HepG2 (cell line): Measurements from ENCODE around the gene GBA2. TPM values are rescaled to one million over a fixed set of nuclear protein-coding genes. Genes with fewer than 3 reads are reported as not detected.

Source experiments
- ATAC-seq: fragments of 200-7000 bp; cut with Tn5 transposase; 3 replicates; pipeline ENCODE4 v1.9.1; 2020; ENCODE audit warnings: mild to moderate bottlenecking, moderate library complexity
- BruUV-seq: library from RNA; stranded (reverse); fragments of 400-500 nt; replicated peaks from 2 replicates; lab custom pipeline; 2021; lab: Mats Ljungman, UMichigan
- CTCF ChIA-PET: fragments of 300-600 bp; formaldehyde crosslinking; extraction: SDS; loops from one replicate; lab custom pipeline; 2021; ENCODE audit warnings: low total read pairs, inconsistent platforms, low intra/inter-chr PET ratio; lab: Yijun Ruan, JAX
- POLR2A ChIA-PET: fragments of 350-600 bp; sonication (Branson Sonifier 250); formaldehyde crosslinking; loops from one replicate; lab custom pipeline; 2020; ENCODE audit warnings: antibody characterized with exemption, inconsistent platforms; lab: Yijun Ruan, JAX
- DNase-seq: peaks from one replicate; pipeline ENCODE4 v3.0.0-alpha.2; 2015; ENCODE audit warnings: low spot score
- FAIRE-seq: peaks from 3 replicates; lab custom pipeline; 2011; peaks lifted over from hg19 to GRCh38; lab: Jason Lieb, UNC
- H2AFZ ChIP-seq: one replicate; pipeline ENCODE4 v1.6.1; 2011; ENCODE audit warnings: low read length, inconsistent platforms
- H3K27ac ChIP-seq: fragments of 300-600 bp; 3 replicates; pipeline ENCODE4 v1.8.0; 2011; ENCODE audit warnings: mixed run types, mild to moderate bottlenecking, mixed read lengths, low read length, inconsistent platforms; ENCODE audit not compliant: insufficient read depth; ENCODE audit errors: extremely low read length
- H3K27me3 ChIP-seq, 2 experiments: fragments of 200-600 bp in 1 of 2; 2 replicates in 1 of 2; 3 replicates in 1 of 2; pipeline versions ENCODE4 v1.6.0 to v1.8.0; 2011; ENCODE audit warnings: low read length in 2 of 2, mild to moderate bottlenecking in 2 of 2, moderate library complexity in 2 of 2, inconsistent platforms in 1 of 2; ENCODE audit not compliant: insufficient read depth in 2 of 2, control insufficient read depth in 1 of 2
- H3K36me3 ChIP-seq, 2 experiments: fragments of 200-600 bp in 1 of 2; replicated peaks in 1 of 2; 2 replicates in 1 of 2; 3 replicates in 1 of 2; pipeline versions ENCODE4 v1.5.1 to v1.8.0; 2011; ENCODE audit warnings: low read length in 2 of 2, inconsistent platforms in 1 of 2; ENCODE audit not compliant: insufficient read depth in 2 of 2, control insufficient read depth in 1 of 2
- H3K4me1 ChIP-seq: 2 replicates; pipeline ENCODE4 v1.5.1; 2012; ENCODE audit warnings: low read length, inconsistent platforms; ENCODE audit not compliant: insufficient read depth
- H3K4me2 ChIP-seq: 2 replicates; pipeline ENCODE4 v1.6.0; 2011; ENCODE audit warnings: low read depth, low read length, inconsistent platforms
- H3K4me3 ChIP-seq, 3 experiments: fragments of 200-600 bp in 1 of 3; sonication (generic), shearing (Covaris generic) in 1 of 3; replicated peaks in 1 of 3; 2 replicates each; pipeline ENCODE4 v1.5.1; 2011 to 2016; ENCODE audit warnings: low read length in 3 of 3, inconsistent platforms in 2 of 3, low read depth in 2 of 3, mild to moderate bottlenecking in 2 of 3, control low read depth in 1 of 3, mixed read lengths in 1 of 3; ENCODE audit not compliant: insufficient read depth in 1 of 3
- H3K79me2 ChIP-seq: one replicate; pipeline ENCODE4 v1.6.1; 2011; ENCODE audit warnings: low read length, inconsistent platforms; ENCODE audit not compliant: insufficient read depth
- H3K9ac ChIP-seq: 2 replicates; pipeline ENCODE4 v1.6.0; 2011; ENCODE audit warnings: mild to moderate bottlenecking, low read depth, low read length, inconsistent platforms; ENCODE audit not compliant: insufficient read depth
- H3K9me3 ChIP-seq: 2 replicates; pipeline ENCODE4 v1.5.1; 2012; ENCODE audit warnings: mild to moderate bottlenecking, low read length
- H4K20me1 ChIP-seq: 2 replicates; pipeline ENCODE4 v1.6.0; 2011; ENCODE audit warnings: inconsistent platforms, mild to moderate bottlenecking, low read length, moderate library complexity; ENCODE audit not compliant: insufficient read depth
- EEA1 ChIP-seq: sonication (generic); formaldehyde crosslinking; IDR thresholded peaks from 2 replicates; pipeline ENCODE4 v1.5.1; 2020; ENCODE audit warnings: mild to moderate bottlenecking, missing genetic modification reagents, borderline replicate concordance
- IKZF4 ChIP-seq: sonication (generic); formaldehyde crosslinking; IDR thresholded peaks from 2 replicates; pipeline ENCODE4 v1.5.1; 2020; ENCODE audit warnings: borderline replicate concordance, mild to moderate bottlenecking, low read depth, missing genetic modification reagents; ENCODE audit errors: not compliant biosample characterization
- MEIS1 ChIP-seq: sonication (generic); formaldehyde crosslinking; IDR thresholded peaks from 2 replicates; pipeline ENCODE4 v1.9.0; 2021; ENCODE audit warnings: mild to moderate bottlenecking, missing genetic modification reagents, moderate library complexity, borderline replicate concordance
- MXD4 ChIP-seq: IDR thresholded peaks from 2 replicates; pipeline ENCODE4 v1.6.1; 2016; ENCODE audit warnings: mild to moderate bottlenecking, missing biosample characterization, missing genetic modification reagents
- NFAT5 ChIP-seq: sonication (generic); formaldehyde crosslinking; IDR thresholded peaks from 2 replicates; pipeline ENCODE4 v1.4.0; 2020; ENCODE audit warnings: missing genetic modification reagents
- PCBP2 ChIP-seq: fragments of 200-400 bp; formaldehyde crosslinking; optimal IDR thresholded peaks from 2 replicates; pipeline ENCODE3; 2018; ENCODE audit warnings: low read length, low read depth; ENCODE audit not compliant: poor library complexity, severe bottlenecking
- SIN3B ChIP-seq: fragments of 150-350 bp; IDR thresholded peaks from 2 replicates; pipeline ENCODE4 v1.6.1; 2014; ENCODE audit warnings: low read length
- ZBTB14 ChIP-seq: sonication (generic); formaldehyde crosslinking; IDR thresholded peaks from 2 replicates; pipeline ENCODE4 v1.4.0; 2020; ENCODE audit warnings: missing genetic modification reagents
- ZNF275 ChIP-seq: sonication (generic); formaldehyde crosslinking; IDR thresholded peaks from 2 replicates; pipeline ENCODE4 v1.8.0; 2022; ENCODE audit warnings: missing genetic modification reagents, mild to moderate bottlenecking, inconsistent platforms, borderline replicate concordance
- ZNF547 ChIP-seq: sonication (generic); formaldehyde crosslinking; IDR thresholded peaks from 2 replicates; pipeline ENCODE4 v1.5.1; 2020; ENCODE audit warnings: mild to moderate bottlenecking, missing genetic modification reagents
- ZNF703 ChIP-seq: sonication (generic); formaldehyde crosslinking; IDR thresholded peaks from 2 replicates; pipeline ENCODE4 v1.5.1; 2020; ENCODE audit warnings: missing genetic modification reagents, mild to moderate bottlenecking, moderate library complexity, borderline replicate concordance
- WGBS: methylation state at CpG from one replicate; pipeline ENCODE4 v1.1.6; 2017; ENCODE audit warnings: low lambda C conversion rate; 5-methylcytosine and 5-hydroxymethylcytosine counted together
- in situ Hi-C: cut with HindIII; loops from 2 replicates; pipeline ENCODE4 v1.10.0; 2017; ENCODE audit warnings: low pct_unique_long_range_greater_than_20kb; ENCODE audit not compliant: extremely low pct_ligation_motif_present
- intact Hi-C: fragments of 100-400 bp; cut with micrococcal nuclease; formaldehyde crosslinking; loops from one replicate; pipeline ENCODE4 v1.10.0; 2022; ENCODE audit not compliant: unreplicated experiment
- polyA plus RNA-seq, 8 experiments: library from polyadenylated mRNA; depleted of rRNA in 3 of 8; stranded (reverse) in 7 of 8; unstranded in 1 of 8; fragments of >200 nt; fragmentation: Illumina TruSeq in 4 of 8; extraction: Trizol in 4 of 8; gene quantifications; 2 replicates each; pipeline versions ENCODE4 v1.2.1 to v1.2.3, GENCODE V29; 2011 to 2016; ENCODE audit warnings: low read depth in 4 of 8, missing spikeins in 1 of 8, mixed read lengths in 1 of 8; ENCODE audit not compliant: insufficient read depth in 1 of 8
- total RNA-seq, 5 experiments: library from RNA; depleted of rRNA; stranded (reverse); fragments of >200 nt; fragmentation: Illumina TruSeq; extraction: Trizol; gene quantifications; 2 replicates each; pipeline ENCODE4 v1.2.3, GENCODE V29; 2016; ENCODE audit warnings: low read depth in 1 of 5

Gene GBA2
- total and polyA plus RNA-seq, 2 of the 13 experiments (the other 11 are each of a cell fraction or from before 2014, with no cell fraction given), result 37.5 to 86.1 TPM

- intact Hi-C loops, result no loop called here
- no peak within 1 kb of the TSS for H2AFZ ChIP-seq
- TF ChIP-seq ZNF275 (CRISPR knock-in tag) (no peak), ZNF547 (CRISPR knock-in tag) (no peak), MXD4 (CRISPR knock-in tag) (no peak), ZNF703 (CRISPR knock-in tag) (no peak), EEA1 (CRISPR knock-in tag) (no peak), SIN3B (no peak), ZBTB14 (CRISPR knock-in tag) (no peak), IKZF4 (no peak), MEIS1 (CRISPR knock-in tag) (no peak), PCBP2 (no peak), NFAT5 (CRISPR knock-in tag) (no peak)
- DNase-seq (no peak), ATAC-seq (no peak), FAIRE-seq (no peak)
- ChIA-PET CTCF (no interaction called here), POLR2A (no interaction called here)
- peaks cover 33% of the 10 kb centered on the region for H3K4me1 ChIP-seq
- H3K36me3 ChIP-seq, result peaks cover 8 to 30% of the 10 kb centered on the region in 2 experiments
- no peak within 1 kb of the TSS for H3K4me2 ChIP-seq
- no peak within 1 kb of the TSS for H3K9ac ChIP-seq
- H3K4me3 ChIP-seq, result no peak within 1 kb of the TSS
- peaks cover 17% of the 10 kb centered on the region for H3K79me2 ChIP-seq
- in situ Hi-C loops, result no loop called here
- BruUV-seq, result no TSS peak
- no peaks in the 10 kb centered on the region; a peak in 1 of 5 replicates for H3K27me3 ChIP-seq
- 86% methylated on average over 2 of the region's 3 CpGs for WGBS
- no peaks in the 10 kb centered on the region for H3K9me3 ChIP-seq
- no peak within 1 kb of the TSS for H3K27ac ChIP-seq
- no peaks in the 10 kb centered on the region for H4K20me1 ChIP-seq
These were observed 5.2 kb upstream of the GBA2 start, which contains the start of gene MSMP for GRCh38 chr9:35754264-35754663. TSS of gene MSMP (minus strand) at chr9:35754276. CDS start at chr9:35754129, 147 bp downstream.
